NOMO-1 treated with DMSO at 0.1 percent for 48 hours (cell line): ENCODE results near the gene PKNOX2.

ENCODE experiments used
- DNase-seq: peaks from one replicate; lab custom pipeline; 2025; ENCODE audit not compliant: unreplicated experiment; lab: John Stamatoyannopoulos, UW

Gene PKNOX2

GRCh38 chr11:125401235-125401634 is 236.7 kb downstream of the PKNOX2 start:
- DNase-seq = no peak

- DNase-seq = no peak
Measured at GRCh38 chr11:125401746-125402145, 237.2 kb downstream of the PKNOX2 start.

- DNase-seq = no peak
Measured at GRCh38 chr11:125402435-125402834, 237.9 kb downstream of the PKNOX2 start.

- DNase-seq = no peak
Measured at GRCh38 chr11:125404157-125404810, 239.7 kb downstream of the PKNOX2 start.

- peak; percentile 5 for DNase-seq
Measured at GRCh38 chr11:125404811-125405790, 240.6 kb downstream of the PKNOX2 start.

- no peak for DNase-seq
Measured at GRCh38 chr11:125407046-125407445, 242.5 kb downstream of the PKNOX2 start.

- DNase-seq = no peak
Measured at GRCh38 chr11:125408311-125408711, 243.8 kb downstream of the PKNOX2 start.

- DNase-seq = no peak
Measured at GRCh38 chr11:125410091-125410490, 245.5 kb downstream of the PKNOX2 start.

- DNase-seq = no peak
Measured at GRCh38 chr11:125412177-125412496, 247.6 kb downstream of the PKNOX2 start.

GRCh38 chr11:125412509-125412908 is 248.0 kb downstream of the PKNOX2 start:
- DNase-seq = no peak

- no peak for DNase-seq
Measured at GRCh38 chr11:125413226-125413625, 248.7 kb downstream of the PKNOX2 start.

- no peak for DNase-seq
Measured at GRCh38 chr11:125414121-125414520, 249.6 kb downstream of the PKNOX2 start.

- DNase-seq = no peak
Measured at GRCh38 chr11:125416981-125417935, 252.7 kb downstream of the PKNOX2 start.

GRCh38 chr11:125418396-125418795 is 253.8 kb downstream of the PKNOX2 start:
- no peak for DNase-seq

- DNase-seq = no peak
Measured at GRCh38 chr11:125422681-125423080, 258.1 kb downstream of the PKNOX2 start.

GRCh38 chr11:125423247-125423849 is 258.8 kb downstream of the PKNOX2 start:
- no peak for DNase-seq

- DNase-seq = no peak
Measured at GRCh38 chr11:125425601-125426000, 261.1 kb downstream of the PKNOX2 start.

GRCh38 chr11:125426818-125427528 is 262.4 kb downstream of the PKNOX2 start:
- no peak for DNase-seq

GRCh38 chr11:125428486-125429173 is 264.1 kb downstream of the PKNOX2 start:
- peak; percentile 4 for DNase-seq
